ENCODE measurements around the gene PRKCH. TPM values are rescaled to one million over a fixed set of nuclear protein-coding genes. Genes with fewer than 3 reads are reported as not detected.

The PRKCH gene
- total RNA-seq, 1 experiment from 2014 or later = 10.3 TPM

DNA sequence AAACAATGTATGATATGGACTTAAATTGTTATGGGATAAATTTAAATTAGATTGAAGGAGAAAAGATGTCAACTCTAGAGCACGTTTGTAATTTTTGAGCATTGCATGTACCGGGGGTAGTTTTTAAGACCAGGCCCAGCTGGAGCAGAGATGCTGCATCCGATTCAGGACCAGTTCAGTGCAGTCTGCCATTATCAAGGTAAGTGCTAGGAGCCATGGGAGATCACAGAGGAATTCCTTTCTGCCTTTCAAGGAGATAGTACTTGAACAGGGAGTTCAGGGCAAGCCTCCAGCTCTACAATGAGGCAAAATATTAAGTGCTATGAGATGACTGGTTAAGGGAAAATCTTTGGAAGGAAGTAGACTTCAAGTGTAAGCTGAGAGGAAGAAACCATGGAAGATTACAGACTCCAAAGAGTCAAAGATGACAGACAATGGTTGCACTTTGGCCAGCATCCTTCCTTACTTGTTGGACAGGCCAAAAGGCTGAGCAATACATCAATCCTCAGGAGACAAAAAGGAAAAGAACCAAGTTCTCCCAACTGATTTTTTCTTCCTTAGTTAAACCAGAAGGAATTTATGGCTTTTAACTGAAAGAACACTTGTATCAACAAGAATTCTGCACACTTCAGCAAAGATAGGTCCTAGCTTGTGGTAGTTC is 260.7 kb downstream of the PRKCH start (continued):
- TF ChIP-seq, protein P1, sequence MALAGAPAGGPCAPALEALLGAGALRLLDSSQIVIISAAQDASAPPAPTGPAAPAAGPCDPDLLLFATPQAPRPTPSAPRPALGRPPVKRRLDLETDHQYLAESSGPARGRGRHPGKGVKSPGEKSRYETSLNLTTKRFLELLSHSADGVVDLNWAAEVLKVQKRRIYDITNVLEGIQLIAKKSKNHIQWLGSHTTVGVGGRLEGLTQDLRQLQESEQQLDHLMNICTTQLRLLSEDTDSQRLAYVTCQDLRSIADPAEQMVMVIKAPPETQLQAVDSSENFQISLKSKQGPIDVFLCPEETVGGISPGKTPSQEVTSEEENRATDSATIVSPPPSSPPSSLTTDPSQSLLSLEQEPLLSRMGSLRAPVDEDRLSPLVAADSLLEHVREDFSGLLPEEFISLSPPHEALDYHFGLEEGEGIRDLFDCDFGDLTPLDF (CRISPR knock-in tag; IDR thresholded peaks at IDR 0.05) = no peak
- TF ChIP-seq EMX1 (CRISPR knock-in tag; IDR thresholded peaks at IDR 0.05) = no peak

DNA sequence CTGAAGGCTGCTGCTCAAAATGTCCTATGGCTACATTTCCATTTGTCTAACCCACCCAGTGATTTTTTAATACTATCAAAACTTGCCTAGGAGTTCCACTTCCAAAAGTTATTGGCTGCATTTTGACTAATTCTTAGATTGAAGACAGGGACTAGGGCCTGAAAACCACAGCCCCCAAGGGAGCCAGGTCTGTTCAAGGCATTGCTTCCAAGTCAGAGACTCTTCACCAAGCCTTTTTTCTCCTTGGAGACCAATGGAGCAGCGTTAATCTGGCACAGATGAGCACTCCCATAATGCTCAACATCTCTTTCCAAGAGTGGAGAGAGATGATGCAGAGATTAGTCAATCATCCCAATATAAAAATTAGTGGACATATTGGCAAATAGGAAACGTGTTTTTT is 261.4 kb downstream of the PRKCH start:
- TF ChIP-seq ZNF232 (CRISPR knock-in tag; IDR thresholded peaks at IDR 0.05) = no peak
- TF ChIP-seq, protein P2, sequence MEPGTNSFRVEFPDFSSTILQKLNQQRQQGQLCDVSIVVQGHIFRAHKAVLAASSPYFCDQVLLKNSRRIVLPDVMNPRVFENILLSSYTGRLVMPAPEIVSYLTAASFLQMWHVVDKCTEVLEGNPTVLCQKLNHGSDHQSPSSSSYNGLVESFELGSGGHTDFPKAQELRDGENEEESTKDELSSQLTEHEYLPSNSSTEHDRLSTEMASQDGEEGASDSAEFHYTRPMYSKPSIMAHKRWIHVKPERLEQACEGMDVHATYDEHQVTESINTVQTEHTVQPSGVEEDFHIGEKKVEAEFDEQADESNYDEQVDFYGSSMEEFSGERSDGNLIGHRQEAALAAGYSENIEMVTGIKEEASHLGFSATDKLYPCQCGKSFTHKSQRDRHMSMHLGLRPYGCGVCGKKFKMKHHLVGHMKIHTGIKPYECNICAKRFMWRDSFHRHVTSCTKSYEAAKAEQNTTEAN (CRISPR knock-in tag; IDR thresholded peaks at IDR 0.05) = no peak
- TF ChIP-seq, protein P3, sequence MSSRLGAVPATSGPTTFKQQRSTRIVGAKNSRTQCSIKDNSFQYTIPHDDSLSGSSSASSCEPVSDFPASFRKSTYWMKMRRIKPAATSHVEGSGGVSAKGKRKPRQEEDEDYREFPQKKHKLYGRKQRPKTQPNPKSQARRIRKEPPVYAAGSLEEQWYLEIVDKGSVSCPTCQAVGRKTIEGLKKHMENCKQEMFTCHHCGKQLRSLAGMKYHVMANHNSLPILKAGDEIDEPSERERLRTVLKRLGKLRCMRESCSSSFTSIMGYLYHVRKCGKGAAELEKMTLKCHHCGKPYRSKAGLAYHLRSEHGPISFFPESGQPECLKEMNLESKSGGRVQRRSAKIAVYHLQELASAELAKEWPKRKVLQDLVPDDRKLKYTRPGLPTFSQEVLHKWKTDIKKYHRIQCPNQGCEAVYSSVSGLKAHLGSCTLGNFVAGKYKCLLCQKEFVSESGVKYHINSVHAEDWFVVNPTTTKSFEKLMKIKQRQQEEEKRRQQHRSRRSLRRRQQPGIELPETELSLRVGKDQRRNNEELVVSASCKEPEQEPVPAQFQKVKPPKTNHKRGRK (CRISPR knock-in tag; IDR thresholded peaks at IDR 0.05; ENCODE audit: borderline replicate concordance) = no peak
- no peak for TF ChIP-seq NR2C2 (CRISPR knock-in tag; IDR thresholded peaks at IDR 0.05)
- no peak for TF ChIP-seq NFATC4 (CRISPR knock-in tag; IDR thresholded peaks at IDR 0.05)
- TF ChIP-seq FOXK1 (CRISPR knock-in tag; IDR thresholded peaks at IDR 0.05) = no peak
- no peak for TF ChIP-seq JUN (CRISPR knock-in tag; IDR thresholded peaks at IDR 0.05)
- no peak for TF ChIP-seq NFYB (CRISPR knock-in tag; conservative IDR thresholded peaks at IDR 0.05; ENCODE audit: low read depth)
- TF ChIP-seq TP53 (CRISPR knock-in tag; IDR thresholded peaks at IDR 0.05) = no peak
- Mint-ChIP-seq H3K27ac (no peak overlapping the region), H3K36me3 (no peaks in the 10 kb centered on the region), H3K9me3 (no peaks in the 10 kb centered on the region), H3K27me3 (ENCODE audit: low read depth) (no peaks in the 10 kb centered on the region), H3K4me3 (no peak overlapping the region), H3K4me1 (peaks cover 13% of the 10 kb centered on the region)
- ChIA-PET POLR2A (no interaction called here), CTCF (no interaction called here)
- ATAC-seq = no peak
- no peak for DNase-seq (ENCODE audit: low spot score)

DNA sequence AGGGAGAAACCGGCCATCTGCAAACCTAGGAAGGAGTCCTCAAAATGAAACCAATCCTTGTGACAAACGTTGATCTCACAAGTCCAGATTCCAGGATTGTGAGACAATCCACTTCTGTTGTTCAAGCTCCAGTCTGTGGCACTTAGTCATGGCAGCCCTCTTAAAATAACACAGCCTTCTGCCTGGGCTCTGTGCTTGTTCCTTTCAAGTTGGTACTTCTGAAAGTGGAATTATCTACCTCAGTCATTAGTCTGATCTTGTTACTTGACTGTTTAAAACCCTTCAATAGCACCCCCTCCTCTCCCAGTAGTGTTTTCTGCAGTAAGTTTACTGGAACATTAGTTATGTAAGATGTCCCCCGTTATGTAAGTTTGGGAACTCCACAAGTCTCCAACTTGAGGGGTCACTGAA is 263.0 kb downstream of the PRKCH start:
- Mint-ChIP-seq H3K9me3 (no peaks in the 10 kb centered on the region), H3K4me3 (no peak overlapping the region), H3K4me1 (peaks cover 18% of the 10 kb centered on the region), H3K36me3 (no peaks in the 10 kb centered on the region), H3K27ac (no peak overlapping the region), H3K27me3 (ENCODE audit: low read depth) (no peaks in the 10 kb centered on the region)
- DNase-seq (ENCODE audit: low spot score) = no peak
- ChIA-PET POLR2A (no interaction called here), CTCF (no interaction called here)
- no peak for ATAC-seq
- TF ChIP-seq EMX1 (CRISPR knock-in tag; IDR thresholded peaks at IDR 0.05) = no peak
- TF ChIP-seq, protein P2 (CRISPR knock-in tag; IDR thresholded peaks at IDR 0.05) = no peak
- TF ChIP-seq, protein P4, sequence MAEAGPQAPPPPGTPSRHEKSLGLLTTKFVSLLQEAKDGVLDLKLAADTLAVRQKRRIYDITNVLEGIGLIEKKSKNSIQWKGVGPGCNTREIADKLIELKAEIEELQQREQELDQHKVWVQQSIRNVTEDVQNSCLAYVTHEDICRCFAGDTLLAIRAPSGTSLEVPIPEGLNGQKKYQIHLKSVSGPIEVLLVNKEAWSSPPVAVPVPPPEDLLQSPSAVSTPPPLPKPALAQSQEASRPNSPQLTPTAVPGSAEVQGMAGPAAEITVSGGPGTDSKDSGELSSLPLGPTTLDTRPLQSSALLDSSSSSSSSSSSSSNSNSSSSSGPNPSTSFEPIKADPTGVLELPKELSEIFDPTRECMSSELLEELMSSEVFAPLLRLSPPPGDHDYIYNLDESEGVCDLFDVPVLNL (CRISPR knock-in tag; IDR thresholded peaks at IDR 0.05; ENCODE audit: borderline replicate concordance, low read depth) = no peak
- no peak for TF ChIP-seq SP1 (CRISPR knock-in tag; conservative IDR thresholded peaks at IDR 0.05)
- TF ChIP-seq FOXK1 (CRISPR knock-in tag; IDR thresholded peaks at IDR 0.05) = no peak
- TF ChIP-seq, protein P5, sequence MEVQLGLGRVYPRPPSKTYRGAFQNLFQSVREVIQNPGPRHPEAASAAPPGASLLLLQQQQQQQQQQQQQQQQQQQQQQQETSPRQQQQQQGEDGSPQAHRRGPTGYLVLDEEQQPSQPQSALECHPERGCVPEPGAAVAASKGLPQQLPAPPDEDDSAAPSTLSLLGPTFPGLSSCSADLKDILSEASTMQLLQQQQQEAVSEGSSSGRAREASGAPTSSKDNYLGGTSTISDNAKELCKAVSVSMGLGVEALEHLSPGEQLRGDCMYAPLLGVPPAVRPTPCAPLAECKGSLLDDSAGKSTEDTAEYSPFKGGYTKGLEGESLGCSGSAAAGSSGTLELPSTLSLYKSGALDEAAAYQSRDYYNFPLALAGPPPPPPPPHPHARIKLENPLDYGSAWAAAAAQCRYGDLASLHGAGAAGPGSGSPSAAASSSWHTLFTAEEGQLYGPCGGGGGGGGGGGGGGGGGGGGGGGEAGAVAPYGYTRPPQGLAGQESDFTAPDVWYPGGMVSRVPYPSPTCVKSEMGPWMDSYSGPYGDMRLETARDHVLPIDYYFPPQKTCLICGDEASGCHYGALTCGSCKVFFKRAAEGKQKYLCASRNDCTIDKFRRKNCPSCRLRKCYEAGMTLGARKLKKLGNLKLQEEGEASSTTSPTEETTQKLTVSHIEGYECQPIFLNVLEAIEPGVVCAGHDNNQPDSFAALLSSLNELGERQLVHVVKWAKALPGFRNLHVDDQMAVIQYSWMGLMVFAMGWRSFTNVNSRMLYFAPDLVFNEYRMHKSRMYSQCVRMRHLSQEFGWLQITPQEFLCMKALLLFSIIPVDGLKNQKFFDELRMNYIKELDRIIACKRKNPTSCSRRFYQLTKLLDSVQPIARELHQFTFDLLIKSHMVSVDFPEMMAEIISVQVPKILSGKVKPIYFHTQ (CRISPR knock-in tag; IDR thresholded peaks at IDR 0.05) = no peak
- TF ChIP-seq, protein P6, sequence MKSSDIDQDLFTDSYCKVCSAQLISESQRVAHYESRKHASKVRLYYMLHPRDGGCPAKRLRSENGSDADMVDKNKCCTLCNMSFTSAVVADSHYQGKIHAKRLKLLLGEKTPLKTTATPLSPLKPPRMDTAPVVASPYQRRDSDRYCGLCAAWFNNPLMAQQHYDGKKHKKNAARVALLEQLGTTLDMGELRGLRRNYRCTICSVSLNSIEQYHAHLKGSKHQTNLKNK (CRISPR knock-in tag; IDR thresholded peaks at IDR 0.05) = no peak
- TF ChIP-seq, protein P7, sequence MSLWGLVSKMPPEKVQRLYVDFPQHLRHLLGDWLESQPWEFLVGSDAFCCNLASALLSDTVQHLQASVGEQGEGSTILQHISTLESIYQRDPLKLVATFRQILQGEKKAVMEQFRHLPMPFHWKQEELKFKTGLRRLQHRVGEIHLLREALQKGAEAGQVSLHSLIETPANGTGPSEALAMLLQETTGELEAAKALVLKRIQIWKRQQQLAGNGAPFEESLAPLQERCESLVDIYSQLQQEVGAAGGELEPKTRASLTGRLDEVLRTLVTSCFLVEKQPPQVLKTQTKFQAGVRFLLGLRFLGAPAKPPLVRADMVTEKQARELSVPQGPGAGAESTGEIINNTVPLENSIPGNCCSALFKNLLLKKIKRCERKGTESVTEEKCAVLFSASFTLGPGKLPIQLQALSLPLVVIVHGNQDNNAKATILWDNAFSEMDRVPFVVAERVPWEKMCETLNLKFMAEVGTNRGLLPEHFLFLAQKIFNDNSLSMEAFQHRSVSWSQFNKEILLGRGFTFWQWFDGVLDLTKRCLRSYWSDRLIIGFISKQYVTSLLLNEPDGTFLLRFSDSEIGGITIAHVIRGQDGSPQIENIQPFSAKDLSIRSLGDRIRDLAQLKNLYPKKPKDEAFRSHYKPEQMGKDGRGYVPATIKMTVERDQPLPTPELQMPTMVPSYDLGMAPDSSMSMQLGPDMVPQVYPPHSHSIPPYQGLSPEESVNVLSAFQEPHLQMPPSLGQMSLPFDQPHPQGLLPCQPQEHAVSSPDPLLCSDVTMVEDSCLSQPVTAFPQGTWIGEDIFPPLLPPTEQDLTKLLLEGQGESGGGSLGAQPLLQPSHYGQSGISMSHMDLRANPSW (CRISPR knock-in tag; conservative IDR thresholded peaks at IDR 0.05; ENCODE audit: low read depth) = no peak
- no peak for TF ChIP-seq TCF7 (CRISPR knock-in tag; IDR thresholded peaks at IDR 0.05; ENCODE audit: low read depth)
- TF ChIP-seq, protein P8, sequence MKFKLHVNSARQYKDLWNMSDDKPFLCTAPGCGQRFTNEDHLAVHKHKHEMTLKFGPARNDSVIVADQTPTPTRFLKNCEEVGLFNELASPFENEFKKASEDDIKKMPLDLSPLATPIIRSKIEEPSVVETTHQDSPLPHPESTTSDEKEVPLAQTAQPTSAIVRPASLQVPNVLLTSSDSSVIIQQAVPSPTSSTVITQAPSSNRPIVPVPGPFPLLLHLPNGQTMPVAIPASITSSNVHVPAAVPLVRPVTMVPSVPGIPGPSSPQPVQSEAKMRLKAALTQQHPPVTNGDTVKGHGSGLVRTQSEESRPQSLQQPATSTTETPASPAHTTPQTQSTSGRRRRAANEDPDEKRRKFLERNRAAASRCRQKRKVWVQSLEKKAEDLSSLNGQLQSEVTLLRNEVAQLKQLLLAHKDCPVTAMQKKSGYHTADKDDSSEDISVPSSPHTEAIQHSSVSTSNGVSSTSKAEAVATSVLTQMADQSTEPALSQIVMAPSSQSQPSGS (CRISPR knock-in tag; IDR thresholded peaks at IDR 0.05; ENCODE audit: borderline replicate concordance, low read depth) = no peak

All from WTC11 (cell line).